Activated CD8-positive, alpha-beta T cell treated with anti-CD3 and anti-CD28 coated beads, Interleukin-2, amount 10 ng/mL, durations not matched to agents 7 days and 5 days (primary cell): Measurements from ENCODE around the gene TMEM151B. TPM values are rescaled to one million over a fixed set of nuclear protein-coding genes. Genes with fewer than 3 reads are reported as not detected.

Source experiments
- ATAC-seq: fragments of 150-1000 bp; cut with Tn5 transposase; one replicate; pipeline ENCODE4 v1.10.0; 2021; ENCODE audit warnings: moderate library complexity
- CTCF ChIA-PET: fragments of 350-600 bp; sonication (Branson Sonifier 250); formaldehyde crosslinking; loops from one replicate; lab custom pipeline; 2021; ENCODE audit warnings: antibody characterized with exemption; lab: Charles Lee
- POLR2A ChIA-PET: fragments of 350-600 bp; sonication (Branson Sonifier 250); formaldehyde crosslinking; loops from one replicate; lab custom pipeline; 2021; ENCODE audit warnings: antibody characterized with exemption; lab: Charles Lee
- DNase-seq: peaks from one replicate; pipeline ENCODE4 v3.0.0-alpha.2; 2020
- H3K27ac Mint-ChIP-seq: one replicate; pipeline ENCODE4 v1.8.0; 2021; ENCODE audit warnings: mild to moderate bottlenecking, mixed read lengths
- H3K27me3 Mint-ChIP-seq: one replicate; pipeline ENCODE4 v1.8.0; 2021; ENCODE audit warnings: low read depth, mixed read lengths
- H3K36me3 Mint-ChIP-seq: one replicate; pipeline ENCODE4 v1.8.0; 2021; ENCODE audit warnings: low read depth, mixed read lengths
- H3K4me1 Mint-ChIP-seq: one replicate; pipeline ENCODE4 v1.8.0; 2021; ENCODE audit warnings: low read depth, mixed read lengths
- H3K4me3 Mint-ChIP-seq: one replicate; pipeline ENCODE4 v1.8.0; 2021; ENCODE audit warnings: mild to moderate bottlenecking, mixed read lengths
- H3K9me3 Mint-ChIP-seq: one replicate; pipeline ENCODE4 v1.8.0; 2022; ENCODE audit warnings: mixed read lengths; ENCODE audit not compliant: insufficient read depth
- total RNA-seq, 2 experiments: library from RNA; stranded (reverse); gene quantifications; one replicate each; pipeline ENCODE4 v1.2.3, GENCODE V29; 2021

The TMEM151B gene
- total RNA-seq, 2 experiments from 2014 or later = not detected

DNA sequence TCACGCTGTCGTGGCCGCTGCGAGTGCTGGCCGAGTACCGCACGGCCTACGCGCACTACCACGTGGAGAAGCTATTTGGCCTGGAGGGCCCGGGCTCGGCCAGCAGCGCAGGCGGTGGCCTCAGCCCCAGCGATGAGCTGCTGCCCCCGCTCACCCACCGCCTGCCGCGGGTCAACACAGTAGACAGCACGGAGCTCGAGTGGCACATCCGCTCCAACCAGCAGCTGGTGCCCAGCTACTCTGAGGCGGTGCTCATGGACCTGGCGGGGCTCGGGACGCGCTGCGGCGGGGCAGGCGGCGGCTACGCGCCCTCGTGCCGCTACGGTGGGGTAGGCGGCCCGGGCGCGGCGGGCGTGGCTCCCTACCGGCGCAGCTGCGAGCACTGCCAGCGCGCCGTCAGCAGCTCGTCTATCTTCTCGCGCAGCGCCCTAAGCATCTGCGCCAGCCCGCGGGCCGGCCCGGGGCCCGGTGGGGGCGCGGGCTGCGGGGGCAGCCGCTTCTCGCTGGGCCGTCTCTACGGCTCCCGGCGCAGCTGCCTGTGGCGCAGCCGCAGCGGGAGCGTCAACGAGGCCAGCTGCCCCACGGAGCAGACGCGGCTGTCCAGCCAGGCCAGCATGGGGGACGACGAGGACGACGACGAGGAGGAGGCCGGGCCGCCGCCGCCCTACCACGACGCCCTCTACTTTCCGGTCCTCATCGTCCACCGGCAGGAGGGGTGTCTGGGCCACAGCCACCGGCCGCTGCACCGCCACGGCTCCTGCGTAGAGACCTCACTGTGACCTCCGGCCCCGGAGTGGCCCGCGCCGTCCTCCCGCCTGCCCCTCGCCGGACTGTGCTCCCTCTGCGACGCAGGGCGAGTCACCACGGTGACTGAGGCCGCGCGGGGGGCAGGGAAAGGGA, 5.7 kb downstream of the TMEM151B start:
- H3K36me3 Mint-ChIP-seq = no peaks in the 10 kb centered on the region
- H3K4me3 Mint-ChIP-seq = no peak overlapping the region
- peaks cover 2% of the 10 kb centered on the region for H3K4me1 Mint-ChIP-seq
- no peaks in the 10 kb centered on the region for H3K9me3 Mint-ChIP-seq
- ATAC-seq (peak; percentile 70), DNase-seq (peak; percentile 36)
- H3K27me3 Mint-ChIP-seq = peaks cover 67% of the 10 kb centered on the region
- CTCF ChIA-PET = interaction anchor here (0.7 to 1.0 kb wide), 3 partner anchors 12 to 95 kb away, joined by 3 to 4 read pairs (median 4); partner anchors contain the start of gene AARS2
- no peak overlapping the region for H3K27ac Mint-ChIP-seq
- POLR2A ChIA-PET = interaction anchor here (0.8 kb wide), 2 partner anchors 28 to 607 kb away, joined by 3 read pairs; no protein-coding TSS in a partner anchor

- Mint-ChIP-seq H3K36me3 (no peaks in the 10 kb centered on the region), H3K27ac (no peak overlapping the region), H3K4me1 (no peaks in the 10 kb centered on the region), H3K9me3 (no peaks in the 10 kb centered on the region), H3K27me3 (peaks cover 58% of the 10 kb centered on the region), H3K4me3 (no peak overlapping the region)
- CTCF ChIA-PET = interaction anchor here (1.1 to 2.1 kb wide), 2 partner anchors 9 to 28 kb away, joined by 4 to 15 read pairs; no protein-coding TSS in a partner anchor
- POLR2A ChIA-PET = interaction anchor here (0.8 kb wide), 1 partner anchor 608 kb away, joined by 3 read pairs; no protein-coding TSS in a partner anchor
- no peak for ATAC-seq
- no peak for DNase-seq
Observed at GRCh38 chr6:44276667-44277640, 6.7 kb downstream of the TMEM151B start.

DNA sequence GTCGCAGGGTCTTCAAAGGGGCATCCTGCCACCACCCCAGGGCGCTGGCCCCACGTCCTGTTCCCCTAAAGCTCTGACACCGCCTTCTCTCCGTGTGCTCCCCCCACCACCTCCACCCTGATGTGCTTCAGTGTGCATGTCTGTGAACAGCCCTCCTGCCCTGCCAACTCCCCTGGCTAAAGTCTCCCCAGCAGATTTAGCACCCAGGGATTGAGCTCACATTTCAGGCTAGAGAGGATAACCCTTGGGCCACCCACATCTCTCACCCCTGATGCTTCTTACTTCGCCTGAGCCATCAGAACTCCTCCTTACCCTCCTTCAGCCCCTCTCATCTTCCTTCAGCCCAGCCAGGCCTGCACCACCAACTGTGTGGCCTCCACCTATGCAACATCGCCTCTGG, 7.5 kb downstream of the TMEM151B start:
- CTCF ChIA-PET = interaction anchor here (1.1 to 2.1 kb wide), 2 partner anchors 10 to 27 kb away, joined by 4 to 15 read pairs; no protein-coding TSS in a partner anchor
- no peaks in the 10 kb centered on the region for H3K9me3 Mint-ChIP-seq
- no peaks in the 10 kb centered on the region for H3K36me3 Mint-ChIP-seq
- POLR2A ChIA-PET = no interaction called here
- no peak for DNase-seq
- ATAC-seq = no peak
- no peak overlapping the region for H3K4me3 Mint-ChIP-seq
- H3K27me3 Mint-ChIP-seq = peaks cover 52% of the 10 kb centered on the region
- H3K4me1 Mint-ChIP-seq = no peaks in the 10 kb centered on the region
- no peak overlapping the region for H3K27ac Mint-ChIP-seq

DNA sequence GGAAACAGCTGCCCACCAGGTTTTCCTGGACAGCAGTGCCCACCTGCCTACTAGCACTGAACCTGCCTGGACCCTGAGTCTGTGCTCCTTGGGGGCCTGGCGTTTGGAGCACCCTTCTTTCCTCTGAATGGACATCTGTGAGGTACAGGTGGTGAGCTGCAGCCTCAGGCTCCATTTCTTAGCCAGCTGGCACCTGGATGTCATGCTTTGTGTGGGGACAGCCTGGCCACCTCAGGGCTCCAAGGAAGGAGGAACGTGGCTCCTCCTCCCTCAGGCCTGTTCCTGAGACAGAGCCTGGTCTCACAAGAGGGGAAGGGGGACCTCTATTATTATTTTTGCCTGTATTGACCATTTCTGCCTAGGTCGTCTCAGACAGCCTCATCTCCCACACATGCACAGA, 8.1 kb downstream of the TMEM151B start:
- Mint-ChIP-seq H3K27me3 (peaks cover 46% of the 10 kb centered on the region), H3K4me1 (no peaks in the 10 kb centered on the region), H3K27ac (no peak overlapping the region), H3K36me3 (no peaks in the 10 kb centered on the region), H3K4me3 (no peak overlapping the region), H3K9me3 (no peaks in the 10 kb centered on the region)
- CTCF ChIA-PET = interaction anchor here (1.1 to 2.1 kb wide), 2 partner anchors 10 to 27 kb away, joined by 4 to 15 read pairs; no protein-coding TSS in a partner anchor
- no peak for DNase-seq
- no peak for ATAC-seq
- POLR2A ChIA-PET = no interaction called here

DNA sequence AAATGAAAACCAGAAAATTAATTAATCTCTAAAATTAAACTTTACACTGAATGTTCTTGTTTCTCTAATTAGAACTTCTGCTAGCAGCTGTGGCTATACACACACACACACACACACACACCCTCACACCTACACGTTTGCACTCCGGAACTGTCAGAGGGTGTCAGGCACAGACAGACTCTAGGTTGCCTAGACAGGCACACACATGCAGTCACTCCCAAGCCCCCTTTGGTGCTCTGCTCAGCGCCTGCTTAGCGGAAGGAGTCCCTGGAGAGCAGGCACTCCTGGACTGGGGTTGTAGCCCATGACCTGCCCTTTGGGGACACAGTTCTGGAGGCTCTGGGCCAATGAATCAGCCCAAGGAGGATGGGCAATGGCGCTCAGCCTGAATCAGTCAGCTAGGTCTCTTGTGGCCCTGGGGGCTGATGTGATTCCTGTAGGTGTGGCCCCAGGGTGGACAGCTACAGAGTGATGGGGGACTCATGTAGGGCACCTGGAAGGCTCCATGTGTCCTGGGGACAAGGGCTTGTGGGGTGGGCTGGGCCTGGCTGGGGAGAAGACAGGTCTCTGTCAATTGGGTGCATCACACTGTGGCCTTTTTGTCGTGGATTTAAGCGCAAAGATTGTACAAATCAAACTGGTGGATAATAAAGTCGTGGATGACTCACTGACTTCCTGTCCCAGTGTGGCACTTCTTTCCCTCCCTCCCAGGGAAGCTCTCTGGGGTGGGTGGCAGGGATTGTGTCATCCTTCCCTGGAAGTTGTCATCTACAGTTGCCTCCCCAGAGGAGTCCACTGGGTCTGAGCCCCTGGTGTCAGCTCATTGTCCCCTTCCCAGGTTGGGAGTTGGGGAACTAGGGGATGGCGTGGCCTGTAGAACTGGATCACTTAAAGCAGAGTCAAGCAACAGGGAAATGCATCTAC, 8.8 kb downstream of the TMEM151B start:
- Mint-ChIP-seq H3K4me3 (no peak overlapping the region), H3K27me3 (peaks cover 42% of the 10 kb centered on the region), H3K27ac (no peak overlapping the region), H3K36me3 (no peaks in the 10 kb centered on the region), H3K9me3 (no peaks in the 10 kb centered on the region), H3K4me1 (no peaks in the 10 kb centered on the region)
- CTCF ChIA-PET = interaction anchor here (2.1 kb wide), 1 partner anchor 11 kb away, joined by 15 read pairs; no protein-coding TSS in a partner anchor
- DNase-seq (no peak), ATAC-seq (no peak)
- POLR2A ChIA-PET = no interaction called here

- Mint-ChIP-seq H3K27me3 (peaks cover 30% of the 10 kb centered on the region), H3K4me1 (no peaks in the 10 kb centered on the region), H3K27ac (no peak overlapping the region), H3K36me3 (no peaks in the 10 kb centered on the region), H3K9me3 (no peaks in the 10 kb centered on the region), H3K4me3 (no peak overlapping the region)
- ChIA-PET POLR2A (no interaction called here), CTCF (no interaction called here)
- ATAC-seq (no peak), DNase-seq (no peak)
Observed at GRCh38 chr6:44284121-44284520, 13.9 kb downstream of the TMEM151B start.

GRCh38 chr6:44284867-44285266, 14.6 kb downstream of the TMEM151B start:
- no peaks in the 10 kb centered on the region for H3K36me3 Mint-ChIP-seq
- ChIA-PET CTCF (no interaction called here), POLR2A (no interaction called here)
- H3K27ac Mint-ChIP-seq = no peak overlapping the region
- H3K4me3 Mint-ChIP-seq = no peak overlapping the region
- ATAC-seq (no peak), DNase-seq (no peak)
- H3K27me3 Mint-ChIP-seq = peaks cover 28% of the 10 kb centered on the region
- no peaks in the 10 kb centered on the region for H3K4me1 Mint-ChIP-seq
- H3K9me3 Mint-ChIP-seq = no peaks in the 10 kb centered on the region

GRCh38 chr6:44285552-44286284, 15.5 kb downstream of the TMEM151B start:
- no peak for ATAC-seq
- no peak overlapping the region for H3K4me3 Mint-ChIP-seq
- CTCF ChIA-PET = no interaction called here

DNA sequence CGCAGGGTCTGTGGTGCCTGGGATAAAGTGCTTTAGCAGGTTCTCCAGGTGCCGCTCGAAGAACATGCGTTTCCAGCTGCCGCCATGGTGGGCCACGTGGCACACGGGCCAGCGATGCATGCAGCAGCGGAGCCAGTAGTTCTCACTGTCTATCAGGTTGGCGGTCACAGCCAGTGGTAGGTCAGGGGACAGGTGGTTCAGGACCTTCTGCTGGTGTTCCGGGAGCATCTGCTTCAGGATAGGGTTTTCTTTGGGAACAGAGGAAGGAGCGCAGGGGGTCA, 16.0 kb downstream of the TMEM151B start:
- Mint-ChIP-seq H3K36me3 (no peaks in the 10 kb centered on the region), H3K4me1 (no peaks in the 10 kb centered on the region), H3K27me3 (peaks cover 33% of the 10 kb centered on the region), H3K27ac (no peak overlapping the region), H3K9me3 (no peaks in the 10 kb centered on the region), H3K4me3 (no peak overlapping the region)
- POLR2A ChIA-PET = no interaction called here
- ATAC-seq (no peak), DNase-seq (no peak)
- CTCF ChIA-PET = no interaction called here

More at GRCh38 chr6:44285552-44286284, 15.5 kb downstream of the TMEM151B start:
- H3K9me3 Mint-ChIP-seq = no peaks in the 10 kb centered on the region
- H3K27me3 Mint-ChIP-seq = peaks cover 33% of the 10 kb centered on the region
- POLR2A ChIA-PET = no interaction called here
- no peak overlapping the region for H3K27ac Mint-ChIP-seq
- DNase-seq = peak; percentile 35
- H3K4me1 Mint-ChIP-seq = no peaks in the 10 kb centered on the region
- H3K36me3 Mint-ChIP-seq = no peaks in the 10 kb centered on the region

GRCh38 chr6:44286747-44287146, 16.5 kb downstream of the TMEM151B start:
- Mint-ChIP-seq H3K4me3 (no peak overlapping the region), H3K27ac (no peak overlapping the region), H3K4me1 (no peaks in the 10 kb centered on the region), H3K36me3 (no peaks in the 10 kb centered on the region), H3K27me3 (peaks cover 37% of the 10 kb centered on the region), H3K9me3 (no peaks in the 10 kb centered on the region)
- CTCF ChIA-PET = no interaction called here
- ATAC-seq (no peak), DNase-seq (no peak)
- POLR2A ChIA-PET = no interaction called here
